ENCODE measurements around the gene CUBN. TPM values are rescaled to one million over a fixed set of nuclear protein-coding genes. Genes with fewer than 3 reads are reported as not detected.

Gene CUBN
- total RNA-seq, 3 donors from 2014 or later, result 0.14 to 0.26 (median 0.25) TPM

DNA sequence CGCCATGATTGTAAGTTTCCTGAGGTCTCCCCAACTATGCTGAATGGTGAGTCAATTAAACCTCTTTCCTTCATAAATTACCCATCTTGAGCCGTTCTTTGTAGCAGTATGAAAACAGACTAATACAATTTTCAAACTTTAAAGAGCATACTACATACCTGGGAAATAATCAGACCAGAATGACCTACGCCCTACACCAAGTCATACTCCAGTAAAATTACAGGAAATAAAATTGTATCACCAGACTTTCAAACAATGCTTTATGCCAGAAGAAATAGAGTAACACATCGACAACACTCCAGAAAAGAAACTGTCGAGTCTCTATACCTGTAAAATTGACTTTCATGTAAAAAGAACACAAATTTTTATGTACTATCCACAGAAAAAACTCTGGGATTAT, 331.0 kb downstream of the CUBN start:
- no peak overlapping the region for H3K4me3 Mint-ChIP-seq
- H3K9me3 Mint-ChIP-seq, result no peaks in the 10 kb centered on the region
- peaks cover 39% of the 10 kb centered on the region for H3K4me1 Mint-ChIP-seq (ENCODE audit: low read depth)
- H3K27me3 Mint-ChIP-seq (ENCODE audit: low read depth), result no peaks in the 10 kb centered on the region
- ATAC-seq (no peak), DNase-seq (no peak)
- H3K36me3 Mint-ChIP-seq (ENCODE audit: insufficient read depth), result peaks cover 26% of the 10 kb centered on the region

DNA sequence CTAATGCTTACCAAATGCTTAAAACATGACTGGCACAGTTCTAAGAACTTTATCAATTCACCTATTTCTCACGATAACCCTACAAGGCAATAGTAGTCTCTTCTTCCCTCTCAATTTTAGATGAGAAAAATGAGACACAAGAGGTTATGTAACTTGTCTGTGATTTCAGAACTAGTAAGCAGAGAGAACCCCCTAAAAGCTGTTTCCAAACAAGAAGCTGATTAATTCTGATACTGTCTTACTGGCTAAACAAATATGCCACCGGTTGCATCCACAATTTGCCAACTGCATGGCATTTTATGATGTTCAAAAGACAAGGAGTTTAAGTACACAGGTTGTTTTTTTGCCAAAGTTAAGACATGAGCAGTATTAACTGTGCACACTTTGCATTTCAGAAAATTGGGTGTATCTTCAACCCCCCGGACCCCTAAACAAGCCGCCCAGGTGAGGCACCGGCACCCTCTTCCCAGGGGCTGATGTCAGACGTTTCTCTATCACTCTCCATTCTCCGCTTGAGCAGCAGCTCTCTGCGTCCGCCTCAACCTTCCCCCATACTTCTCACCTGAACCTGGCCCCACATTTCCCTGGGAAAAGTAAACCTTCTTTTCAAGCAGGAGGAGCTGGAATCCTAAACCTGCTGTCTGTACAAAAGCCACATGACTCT, 334.1 kb downstream of the CUBN start:
- Mint-ChIP-seq H3K4me1 (ENCODE audit: low read depth) (peaks cover 25% of the 10 kb centered on the region), H3K36me3 (ENCODE audit: insufficient read depth) (peaks cover 31% of the 10 kb centered on the region), H3K4me3 (no peak overlapping the region), H3K9me3 (no peaks in the 10 kb centered on the region), H3K27me3 (ENCODE audit: low read depth) (no peaks in the 10 kb centered on the region)
- no peak for ATAC-seq
- DNase-seq, result no peak

DNA sequence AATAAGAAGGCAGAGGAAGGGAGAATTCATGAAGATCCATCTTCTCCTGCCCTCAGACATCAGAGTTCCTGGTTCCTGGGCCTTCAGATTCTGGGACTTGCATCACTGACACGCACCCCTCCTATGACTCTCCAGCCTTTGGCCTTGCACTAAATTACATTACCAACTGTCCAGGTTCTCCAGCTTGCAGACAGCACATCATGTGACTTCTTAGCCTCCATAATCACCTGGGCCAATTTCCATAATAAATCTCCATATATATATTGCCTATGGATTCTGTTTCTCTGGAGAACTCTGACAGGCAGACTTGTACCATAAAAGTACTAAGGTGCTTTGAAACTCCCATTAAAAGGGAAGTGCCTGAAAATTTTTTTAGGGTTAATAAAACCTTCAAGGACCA, 335.6 kb downstream of the CUBN start:
- peaks cover 33% of the 10 kb centered on the region for H3K36me3 Mint-ChIP-seq (ENCODE audit: insufficient read depth)
- no peak overlapping the region for H3K4me3 Mint-ChIP-seq
- no peaks in the 10 kb centered on the region for H3K9me3 Mint-ChIP-seq
- no peaks in the 10 kb centered on the region for H3K27me3 Mint-ChIP-seq (ENCODE audit: low read depth)
- ATAC-seq (no peak), DNase-seq (no peak)
- H3K4me1 Mint-ChIP-seq (ENCODE audit: low read depth), result peaks cover 20% of the 10 kb centered on the region

DNA sequence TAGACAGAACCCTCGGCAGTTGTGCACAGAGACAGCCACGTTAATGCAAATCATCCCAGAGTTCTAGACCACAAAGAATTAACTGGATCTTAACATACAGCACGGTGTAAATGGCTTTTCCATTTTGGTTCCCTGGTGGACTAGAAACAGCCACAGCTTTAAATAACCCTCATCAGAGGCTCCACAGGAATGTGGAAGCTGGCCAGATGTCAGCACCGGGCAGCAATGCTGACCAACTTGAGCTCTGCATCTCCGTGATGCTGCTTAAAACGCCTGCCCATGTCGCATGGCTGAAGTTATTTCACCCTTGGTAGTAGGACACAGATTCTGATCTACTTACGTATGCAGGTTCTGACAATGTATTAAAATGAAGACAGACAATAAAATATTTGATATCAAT, 336.9 kb downstream of the CUBN start:
- Mint-ChIP-seq H3K9me3 (no peaks in the 10 kb centered on the region), H3K27me3 (ENCODE audit: low read depth) (no peaks in the 10 kb centered on the region), H3K4me1 (ENCODE audit: low read depth) (peaks cover 27% of the 10 kb centered on the region), H3K4me3 (no peak overlapping the region), H3K36me3 (ENCODE audit: insufficient read depth) (peaks cover 33% of the 10 kb centered on the region)
- ATAC-seq (no peak), DNase-seq (no peak)

DNA sequence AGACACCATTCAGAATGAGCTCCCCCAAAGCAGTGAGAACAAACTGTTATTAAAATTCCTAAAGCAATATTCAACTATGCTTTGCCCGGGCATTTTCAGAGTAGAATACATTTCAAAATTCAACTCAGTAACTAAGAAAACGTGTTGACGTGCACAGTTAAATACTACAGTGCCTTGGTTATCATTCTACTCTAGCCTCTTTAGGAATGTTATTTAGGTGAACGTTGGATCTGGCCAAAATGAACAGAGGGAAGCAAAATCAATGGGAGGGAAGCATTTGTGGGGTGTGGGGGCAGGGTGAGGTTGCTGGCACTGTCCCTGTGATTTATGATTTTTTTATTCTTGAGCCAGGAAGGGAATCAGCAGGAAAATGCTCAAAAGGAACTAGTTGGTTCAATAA, 339.8 kb downstream of the CUBN start:
- ATAC-seq (no peak), DNase-seq (no peak)
- Mint-ChIP-seq H3K36me3 (ENCODE audit: insufficient read depth) (peaks cover 29% of the 10 kb centered on the region), H3K4me1 (ENCODE audit: low read depth) (peaks cover 29% of the 10 kb centered on the region), H3K27me3 (ENCODE audit: low read depth) (no peaks in the 10 kb centered on the region), H3K9me3 (peaks cover 2% of the 10 kb centered on the region), H3K4me3 (no peak overlapping the region)

DNA sequence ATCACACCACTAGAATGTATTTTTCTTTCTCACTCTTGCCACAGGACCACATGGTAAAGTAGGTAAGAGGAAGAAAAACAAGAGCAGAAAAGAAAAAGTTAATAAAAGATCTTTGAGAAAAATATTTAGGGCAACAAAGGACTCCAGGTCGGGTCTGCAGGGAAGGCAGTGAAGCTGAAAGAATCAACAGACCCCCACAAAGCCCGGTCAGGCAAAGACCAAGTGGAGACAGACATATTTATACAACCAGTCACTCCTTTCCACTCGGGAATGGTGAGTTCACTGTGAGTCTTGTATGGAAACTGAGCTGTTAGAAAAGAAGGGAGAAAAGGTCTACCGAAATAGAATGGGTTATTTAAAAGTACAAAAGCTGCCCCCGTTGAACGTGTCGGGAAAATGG, 340.4 kb downstream of the CUBN start:
- Mint-ChIP-seq H3K9me3 (peaks cover 2% of the 10 kb centered on the region), H3K27me3 (ENCODE audit: low read depth) (no peaks in the 10 kb centered on the region), H3K36me3 (ENCODE audit: insufficient read depth) (peaks cover 28% of the 10 kb centered on the region), H3K4me3 (no peak overlapping the region), H3K4me1 (ENCODE audit: low read depth) (peaks cover 29% of the 10 kb centered on the region)
- DNase-seq (no peak), ATAC-seq (no peak)

DNA sequence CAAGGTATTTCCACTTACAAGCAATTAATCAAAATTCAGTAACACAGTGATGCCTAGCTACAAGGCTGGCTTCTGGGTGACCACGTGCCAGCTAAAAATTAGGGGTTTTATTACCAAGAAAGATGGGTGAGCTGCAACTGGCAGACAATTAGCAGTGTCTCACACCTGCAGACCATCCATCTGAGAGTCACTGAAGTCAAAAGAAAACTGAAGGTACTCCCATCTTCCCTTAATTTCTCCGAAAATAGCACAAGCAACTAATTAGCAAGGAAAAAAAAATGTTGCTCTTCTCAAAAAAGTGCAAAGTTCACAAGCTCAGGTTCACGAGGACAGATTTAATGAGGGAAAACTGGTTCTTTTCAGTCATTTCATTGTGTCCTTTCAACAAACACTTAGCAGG, 340.8 kb downstream of the CUBN start:
- no peak overlapping the region for H3K4me3 Mint-ChIP-seq
- no peak for DNase-seq
- H3K9me3 Mint-ChIP-seq, result peaks cover 2% of the 10 kb centered on the region
- no peak for ATAC-seq
- H3K27me3 Mint-ChIP-seq (ENCODE audit: low read depth), result no peaks in the 10 kb centered on the region
- peaks cover 27% of the 10 kb centered on the region for H3K36me3 Mint-ChIP-seq (ENCODE audit: insufficient read depth)
- H3K4me1 Mint-ChIP-seq (ENCODE audit: low read depth), result peaks cover 29% of the 10 kb centered on the region

DNA sequence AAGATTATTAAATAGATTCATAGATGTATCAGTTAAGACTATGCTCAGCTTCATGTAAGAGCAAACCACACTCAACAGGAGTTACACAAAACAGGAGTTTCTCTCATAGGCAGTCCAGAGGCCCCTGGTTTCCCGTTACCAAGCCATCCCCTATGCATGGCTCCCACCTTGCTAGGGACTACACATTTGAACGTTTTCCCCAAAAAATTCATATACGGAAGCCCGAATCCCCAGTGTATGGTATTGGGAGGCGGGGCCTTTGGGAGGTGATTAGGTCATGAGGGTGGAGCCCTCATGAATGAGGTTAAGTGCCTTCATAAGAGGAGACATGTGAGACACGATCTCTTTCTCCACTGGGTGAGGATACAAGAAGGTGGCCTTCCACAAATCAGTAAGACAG, 341.5 kb downstream of the CUBN start:
- H3K4me3 Mint-ChIP-seq, result peak overlapping the region; percentile 5
- H3K36me3 Mint-ChIP-seq (ENCODE audit: insufficient read depth), result peaks cover 22% of the 10 kb centered on the region
- DNase-seq (no peak), ATAC-seq (peak; percentile 38 to 54)
- H3K9me3 Mint-ChIP-seq, result peaks cover 2% of the 10 kb centered on the region
- no peaks in the 10 kb centered on the region for H3K27me3 Mint-ChIP-seq (ENCODE audit: low read depth)
- H3K4me1 Mint-ChIP-seq (ENCODE audit: low read depth), result peaks cover 29% of the 10 kb centered on the region

DNA sequence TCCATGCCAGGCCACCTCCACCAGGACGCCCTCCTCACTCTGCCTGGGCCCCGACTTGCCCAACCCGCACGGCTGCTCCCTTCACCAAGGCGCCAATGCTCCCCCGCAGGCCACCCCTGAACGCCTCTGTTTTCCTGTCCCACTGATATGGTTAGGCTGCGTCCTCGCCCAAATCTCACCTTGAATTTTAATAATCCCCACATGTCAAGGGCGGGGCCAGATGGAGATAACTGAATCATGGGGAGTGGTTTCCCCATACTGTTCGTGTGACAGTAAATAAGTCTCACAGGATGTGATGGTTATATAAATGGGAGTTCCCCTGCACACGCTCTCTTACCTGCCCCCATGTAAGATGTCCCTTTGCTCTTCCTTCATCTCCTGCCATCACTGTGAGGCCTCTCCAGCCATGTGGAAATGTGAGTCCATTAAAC, 342.2 kb downstream of the CUBN start:
- H3K27me3 Mint-ChIP-seq (ENCODE audit: low read depth), result no peaks in the 10 kb centered on the region
- ATAC-seq, result peak; percentile 97 to 98
- H3K36me3 Mint-ChIP-seq (ENCODE audit: insufficient read depth), result peaks cover 22% of the 10 kb centered on the region
- peak overlapping the region; percentile 14 for H3K4me3 Mint-ChIP-seq
- DNase-seq, result peak; percentile 52
- H3K9me3 Mint-ChIP-seq, result peaks cover 2% of the 10 kb centered on the region
- H3K4me1 Mint-ChIP-seq (ENCODE audit: low read depth), result peaks cover 29% of the 10 kb centered on the region

DNA sequence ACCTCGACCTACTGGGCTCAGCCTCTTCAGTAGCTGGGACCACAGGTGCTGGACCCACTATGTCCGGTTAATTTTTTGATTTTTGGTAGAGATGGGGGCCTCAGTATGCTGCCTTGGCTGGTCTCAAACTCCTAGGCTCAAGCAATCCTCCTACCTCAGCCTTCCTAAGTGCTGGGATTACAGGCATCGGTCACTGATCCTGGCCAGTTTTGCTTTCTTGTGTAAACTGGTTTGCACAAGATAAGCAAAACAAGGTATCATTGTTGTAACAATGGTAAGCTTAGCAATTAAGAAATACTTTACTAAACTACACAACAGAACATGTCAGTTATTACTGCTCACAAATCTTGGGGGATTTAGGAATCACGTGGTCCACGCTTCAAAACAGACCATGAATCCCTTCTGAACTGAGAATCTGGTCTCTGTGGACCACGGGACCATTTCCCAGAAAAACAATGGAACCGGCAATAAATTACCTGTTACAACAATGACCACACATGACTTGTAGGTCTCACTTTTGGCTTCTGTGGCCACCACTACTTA, 349.2 kb downstream of the CUBN start:
- Mint-ChIP-seq H3K9me3 (no peaks in the 10 kb centered on the region), H3K27me3 (ENCODE audit: low read depth) (no peaks in the 10 kb centered on the region), H3K4me3 (no peak overlapping the region), H3K4me1 (ENCODE audit: low read depth) (peaks cover 30% of the 10 kb centered on the region), H3K36me3 (ENCODE audit: insufficient read depth) (peaks cover 27% of the 10 kb centered on the region)
- no peak for ATAC-seq
- DNase-seq, result no peak

DNA sequence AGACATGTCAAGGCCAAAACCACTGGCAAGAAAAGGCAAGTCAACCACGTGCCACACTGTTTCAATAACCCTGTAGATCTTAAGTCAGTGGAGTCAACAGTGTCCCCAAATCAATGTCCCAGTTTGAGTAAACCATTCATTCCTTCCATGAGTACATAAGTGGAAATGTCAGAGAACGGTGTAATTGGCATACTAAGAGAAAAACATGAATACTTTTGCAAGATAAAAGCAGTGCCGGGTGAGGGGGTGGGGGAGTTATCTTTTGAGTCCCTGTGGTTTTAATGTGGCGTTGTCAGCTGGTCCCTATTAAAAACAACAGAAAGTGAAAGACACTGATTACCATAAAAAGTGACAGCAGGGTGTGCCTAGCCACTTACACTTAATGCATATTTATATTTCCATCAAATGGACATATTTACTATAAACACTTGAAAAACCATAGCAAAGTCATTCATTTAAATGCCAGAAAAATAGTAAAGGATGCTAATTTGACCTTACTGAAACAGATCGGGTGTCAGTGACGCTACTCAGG, 350.2 kb downstream of the CUBN start:
- ATAC-seq, result peak; percentile 95 to 97
- peak; percentile 47 for DNase-seq
- Mint-ChIP-seq H3K4me1 (ENCODE audit: low read depth) (peaks cover 30% of the 10 kb centered on the region), H3K36me3 (ENCODE audit: insufficient read depth) (peaks cover 26% of the 10 kb centered on the region), H3K9me3 (no peaks in the 10 kb centered on the region), H3K4me3 (peak overlapping the region; percentile 52), H3K27me3 (ENCODE audit: low read depth) (no peaks in the 10 kb centered on the region)

DNA sequence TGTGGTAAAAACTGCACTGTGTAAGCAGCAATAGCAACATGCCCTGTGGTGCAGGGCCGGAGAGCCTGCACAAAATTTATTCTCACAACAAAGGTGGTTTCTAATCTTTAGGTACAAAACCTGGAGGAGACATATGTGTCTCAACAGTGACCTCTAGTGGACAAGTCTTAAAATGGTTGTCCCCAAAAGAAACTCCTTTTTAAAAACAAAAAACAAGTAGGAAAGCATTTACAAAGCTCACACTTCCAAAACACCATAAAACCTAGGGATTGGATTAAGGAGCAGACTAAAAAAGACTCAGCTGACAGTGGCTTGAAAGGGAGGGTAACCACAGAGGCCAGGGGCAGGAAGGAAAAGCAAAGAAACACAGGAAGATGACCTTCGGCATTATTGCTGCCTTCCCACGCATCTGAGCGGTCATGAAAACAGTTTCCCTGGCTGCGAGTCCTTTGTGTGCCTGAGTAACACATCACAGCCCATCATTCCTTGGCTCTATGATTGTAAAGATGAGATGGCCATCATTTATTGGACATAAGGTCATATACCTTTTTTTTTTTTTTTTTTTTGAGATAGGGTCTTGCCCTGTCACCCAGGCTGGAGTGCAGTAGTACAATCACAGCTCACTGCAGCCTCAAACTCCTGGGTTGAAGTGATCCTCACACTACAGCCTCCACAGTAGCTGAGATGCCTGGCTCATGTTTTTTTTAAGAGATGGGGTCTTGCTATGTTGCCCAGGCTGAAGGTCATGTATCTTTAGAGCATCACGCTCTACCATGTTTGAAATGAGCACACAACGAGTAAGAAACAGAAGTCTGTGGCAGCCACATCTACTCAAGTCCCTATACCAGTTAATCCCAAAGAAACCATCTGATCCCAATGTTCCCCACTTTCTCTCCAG, 351.9 kb downstream of the CUBN start:
- ATAC-seq (no peak), DNase-seq (no peak)
- Mint-ChIP-seq H3K36me3 (ENCODE audit: insufficient read depth) (peaks cover 27% of the 10 kb centered on the region), H3K4me3 (no peak overlapping the region), H3K4me1 (ENCODE audit: low read depth) (peaks cover 30% of the 10 kb centered on the region), H3K9me3 (no peaks in the 10 kb centered on the region), H3K27me3 (ENCODE audit: low read depth) (no peaks in the 10 kb centered on the region)

DNA sequence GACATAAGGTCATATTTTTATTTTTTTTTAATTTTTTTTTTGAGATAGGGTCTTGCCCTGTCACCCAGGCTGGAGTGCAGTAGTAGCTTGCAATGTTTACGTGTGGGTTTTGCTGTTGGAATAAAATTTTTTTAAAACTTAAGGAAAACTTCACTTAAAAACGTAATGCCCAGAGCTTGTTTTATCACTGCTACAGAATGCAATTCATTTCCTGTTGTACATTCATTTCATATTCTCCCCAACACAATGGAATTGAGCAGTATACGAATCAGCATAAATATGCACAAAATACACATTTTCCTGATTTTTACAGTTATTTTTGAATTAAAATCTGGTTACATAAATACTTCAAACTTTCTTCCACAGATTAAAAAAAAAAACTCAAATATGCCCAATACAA, 352.7 kb downstream of the CUBN start:
- H3K9me3 Mint-ChIP-seq, result no peaks in the 10 kb centered on the region
- no peak for ATAC-seq
- H3K27me3 Mint-ChIP-seq (ENCODE audit: low read depth), result no peaks in the 10 kb centered on the region
- no peak for DNase-seq
- H3K4me1 Mint-ChIP-seq (ENCODE audit: low read depth), result peaks cover 32% of the 10 kb centered on the region
- no peak overlapping the region for H3K4me3 Mint-ChIP-seq
- H3K36me3 Mint-ChIP-seq (ENCODE audit: insufficient read depth), result peaks cover 24% of the 10 kb centered on the region
